Adrenal gland (tissue), 5 donors: Measurements from ENCODE around the gene IHH.

Experiments used
- CTCF ChIP-seq, 6 experiments: fragments of 450-650 bp in 4 of 6; fragments of 200-600 bp in 2 of 6; sonication (generic) in 1 of 6; IDR thresholded peaks; 1 replicate in 5 of 6; 2 replicates in 1 of 6; pipeline versions ENCODE4 v1.5.1 to v1.8.0; 2016 to 2021; ENCODE audit warnings: antibody characterized with exemption in 6 of 6, mild to moderate bottlenecking in 2 of 6, moderate library complexity in 1 of 6
- POLR2A ChIP-seq, 2 donors: fragments of 450-650 bp; IDR thresholded peaks; one replicate each; pipeline ENCODE4 v1.6.1; 2017; ENCODE audit warnings: antibody characterized with exemption in 2 of 2, mild to moderate bottlenecking in 2 of 2, moderate library complexity in 1 of 2
- donor health status: DM: no; HTN: no; CAD: no.

GRCh38 chr2:219045937-219046550 lies 14.7 kb downstream of the IHH start:
- TF ChIP-seq CTCF (IDR thresholded peaks at IDR 0.05), result no peak
- no peak for TF ChIP-seq POLR2A (IDR thresholded peaks at IDR 0.05)
